NCI-H82 (cell line): Measurements from ENCODE around the gene CHORDC1.
"Not testable (repeated sequence)": the region's sequence is repeated elsewhere in the genome, so short reads cannot be mapped to it uniquely, and the experiment has no call there.

ENCODE experiments used
- DNase-seq: peaks from one replicate; lab custom pipeline; 2025; lab: John Stamatoyannopoulos, UW

CHORDC1 gene

GRCh38 chr11:90216611-90217010 is 6.2 kb downstream of the CHORDC1 start:
- no peak for DNase-seq

- no peak for DNase-seq
Observed at GRCh38 chr11:90213322-90213721, 9.5 kb downstream of the CHORDC1 start.

- DNase-seq = no peak
Observed at GRCh38 chr11:90208857-90209256, 14.0 kb downstream of the CHORDC1 start.

- not testable (repeated sequence) for DNase-seq
Observed at GRCh38 chr11:90207992-90208391, 14.9 kb downstream of the CHORDC1 start.

GRCh38 chr11:90204832-90205646 is 17.8 kb downstream of the CHORDC1 start:
- peak; percentile 47 for DNase-seq

- DNase-seq = no peak
Observed at GRCh38 chr11:90204407-90204806, 18.4 kb downstream of the CHORDC1 start.

- no peak for DNase-seq
Observed at GRCh38 chr11:90202342-90202741, 20.5 kb downstream of the CHORDC1 start.

- DNase-seq = no peak
Observed at GRCh38 chr11:90197377-90197776, 25.5 kb downstream of the CHORDC1 start.

- no peak for DNase-seq
Observed at GRCh38 chr11:90192869-90193582, 29.8 kb downstream of the CHORDC1 start.

GRCh38 chr11:90189011-90189410 is 33.8 kb downstream of the CHORDC1 start:
- peak; percentile 31 for DNase-seq

- no peak for DNase-seq
Observed at GRCh38 chr11:90187839-90188238, 35.0 kb downstream of the CHORDC1 start.

GRCh38 chr11:90179923-90180322 is 42.9 kb downstream of the CHORDC1 start:
- no peak for DNase-seq

- no peak for DNase-seq
Observed at GRCh38 chr11:90178751-90179150, 44.1 kb downstream of the CHORDC1 start.

GRCh38 chr11:90176069-90176468 is 46.8 kb downstream of the CHORDC1 start:
- DNase-seq = no peak

GRCh38 chr11:90171359-90171758 is 51.5 kb downstream of the CHORDC1 start:
- no peak for DNase-seq

GRCh38 chr11:90168571-90168970 is 54.3 kb downstream of the CHORDC1 start:
- no peak for DNase-seq

GRCh38 chr11:90167704-90168103 is 55.1 kb downstream of the CHORDC1 start:
- DNase-seq = not testable (repeated sequence)

GRCh38 chr11:90166982-90167573 is 55.8 kb downstream of the CHORDC1 start:
- DNase-seq = not testable (repeated sequence)
